ENCODE results near the gene FAM187B.

DNA sequence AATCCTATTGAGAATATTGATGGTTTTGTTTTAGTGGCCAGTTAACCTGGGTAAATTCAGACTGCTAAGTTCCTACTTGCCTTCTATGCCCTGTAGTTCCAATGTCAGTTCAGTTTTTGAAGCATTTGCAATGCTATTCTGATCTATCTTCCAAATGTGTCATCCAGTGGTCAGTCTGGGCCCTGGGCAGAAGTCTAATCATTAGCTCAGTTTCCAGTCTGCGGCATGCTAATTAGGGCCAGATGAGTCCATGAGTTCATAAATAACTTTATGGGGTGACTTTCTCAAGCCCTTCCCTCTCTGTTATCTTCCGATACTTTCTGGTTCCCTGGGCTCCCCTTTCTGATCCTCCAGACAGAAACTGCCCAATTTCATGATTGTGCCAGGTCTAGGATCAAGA lies 32.7 kb downstream of the FAM187B start:
- TF ChIP-seq POLR2A (IDR thresholded peaks at IDR 0.05; ENCODE audit: low read length) (no peak), GATA1 (IDR thresholded peaks at IDR 0.05; ENCODE audit: low read depth, low read length) (no peak)

Measured in erythroblast (primary cell).